ENCODE data around the gene HSPA12B. TPM values are rescaled to one million over a fixed set of nuclear protein-coding genes. Genes with fewer than 3 reads are reported as not detected.

HSPA12B gene
- total RNA-seq, 1 experiment from 2014 or later = 0.21 TPM

DNA sequence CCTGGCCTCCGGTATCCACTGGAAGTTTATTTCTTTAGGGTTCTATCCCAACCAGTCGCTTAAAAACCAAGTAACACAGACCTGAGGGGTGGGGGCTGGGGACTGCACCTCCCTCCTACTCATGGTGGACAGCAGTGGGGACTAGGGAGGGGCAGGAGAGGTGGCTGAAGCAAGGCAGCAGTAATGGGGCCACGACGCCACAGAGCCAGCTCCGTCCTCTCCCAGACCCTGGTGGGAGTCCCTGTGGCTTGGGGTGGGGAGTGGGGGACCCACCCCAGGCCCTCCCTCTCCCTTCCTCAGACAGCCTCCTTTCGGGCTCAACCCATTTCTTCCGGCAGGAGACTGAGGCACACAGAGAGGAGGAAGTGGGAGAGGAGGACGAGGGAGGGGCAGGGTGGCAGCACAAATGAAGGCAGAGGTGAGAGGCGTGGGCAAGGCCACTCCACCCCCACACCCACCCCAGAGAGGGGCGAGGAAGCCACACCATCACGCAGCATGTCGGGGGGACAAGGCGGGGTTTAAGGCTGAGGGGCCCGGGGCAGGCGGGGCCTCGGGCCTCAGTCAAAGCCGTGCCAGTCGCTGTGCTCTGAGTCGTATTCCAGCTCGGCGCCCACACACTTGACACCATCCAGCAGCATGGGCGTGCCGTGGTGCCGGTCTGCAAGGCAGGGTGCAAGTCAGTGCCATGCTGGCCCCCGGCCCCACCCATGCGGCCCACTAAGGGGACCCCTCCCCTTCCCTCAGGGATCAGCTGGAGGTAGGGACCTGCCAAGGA, 21.2 kb downstream of the HSPA12B start:
- DNase-seq (ENCODE audit: low read depth, low spot score) = no peak
- in situ Hi-C loops (cut with HindIII; ENCODE audit: low pct_unique_long_range_greater_than_20kb, low sequenced_read_pairs) = no loop called here

DNA sequence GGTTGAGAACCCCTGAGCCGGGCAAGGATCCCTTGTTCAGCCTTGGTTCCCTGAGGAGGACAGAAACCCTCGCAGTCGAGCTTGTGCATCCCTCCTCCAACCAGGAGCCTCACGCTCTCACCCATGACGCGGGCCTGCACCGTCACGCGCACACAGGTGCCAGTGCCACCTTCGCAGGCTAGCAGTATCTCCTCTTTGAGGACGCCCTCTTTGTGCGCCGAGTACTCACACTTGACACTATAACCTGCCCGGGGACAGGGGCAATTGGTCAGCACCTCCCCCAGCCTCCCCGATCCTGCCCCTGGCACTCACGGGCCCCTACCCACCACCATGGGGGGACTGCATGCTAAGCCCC, 21.8 kb downstream of the HSPA12B start:
- no peak for DNase-seq (ENCODE audit: low read depth, low spot score)
- in situ Hi-C loops (cut with HindIII; ENCODE audit: low pct_unique_long_range_greater_than_20kb, low sequenced_read_pairs) = no loop called here

DNA sequence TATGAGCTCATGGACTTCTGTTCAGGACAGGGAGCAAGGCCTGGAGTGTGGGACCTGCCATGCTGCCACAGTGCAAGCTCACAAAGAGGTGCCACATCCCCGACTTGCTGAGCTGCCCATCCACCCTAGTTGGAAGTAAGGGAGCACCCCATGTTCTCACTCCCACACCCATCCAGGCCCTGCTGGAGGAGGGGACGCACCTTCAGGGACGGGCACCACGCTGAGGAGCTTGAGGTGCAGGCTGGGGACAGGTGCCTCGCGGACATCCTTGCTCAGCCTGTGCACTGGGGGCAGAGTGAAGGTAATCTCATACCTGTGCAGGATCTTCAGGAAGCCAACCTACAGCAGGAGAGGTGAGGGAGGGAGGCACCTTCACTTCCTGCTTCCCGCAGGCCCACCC, 22.8 kb downstream of the HSPA12B start:
- in situ Hi-C loops (cut with HindIII; ENCODE audit: low pct_unique_long_range_greater_than_20kb, low sequenced_read_pairs) = no loop called here
- DNase-seq (ENCODE audit: low read depth, low spot score) = no peak

DNA sequence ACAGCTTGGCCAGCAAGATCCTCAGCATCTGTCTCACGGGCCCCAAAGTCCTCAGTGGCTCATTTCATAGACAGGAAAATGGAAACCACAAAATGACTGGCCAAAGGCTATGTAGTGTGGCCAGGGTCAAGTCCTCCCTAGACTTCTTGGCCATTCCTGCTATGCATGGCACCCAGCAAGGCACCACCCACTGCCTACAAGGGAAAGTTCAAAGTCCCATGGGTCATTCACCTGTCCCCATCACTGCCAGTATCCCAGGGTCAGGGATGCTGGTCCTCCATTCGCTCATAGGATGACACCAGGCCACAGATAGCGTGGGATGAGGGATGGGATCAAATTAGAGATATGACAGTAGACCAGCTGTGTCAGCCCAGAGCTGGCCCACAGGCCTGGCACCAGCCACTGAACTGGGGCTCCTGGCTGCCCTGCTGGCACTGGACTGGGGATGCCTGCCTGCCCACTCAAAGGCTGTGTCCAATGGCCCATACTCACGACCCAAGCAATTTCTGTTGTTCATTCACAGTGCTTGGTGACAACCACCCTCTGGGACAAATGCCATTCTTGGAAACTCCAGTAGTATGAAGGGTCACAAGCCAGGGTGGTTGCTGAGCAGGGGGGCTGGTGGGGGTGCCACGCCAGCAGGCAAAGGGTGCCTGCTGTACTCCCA, 23.5 kb downstream of the HSPA12B start:
- in situ Hi-C loops (cut with HindIII; ENCODE audit: low pct_unique_long_range_greater_than_20kb, low sequenced_read_pairs) = no loop called here
- DNase-seq (ENCODE audit: low read depth, low spot score) = no peak

DNA sequence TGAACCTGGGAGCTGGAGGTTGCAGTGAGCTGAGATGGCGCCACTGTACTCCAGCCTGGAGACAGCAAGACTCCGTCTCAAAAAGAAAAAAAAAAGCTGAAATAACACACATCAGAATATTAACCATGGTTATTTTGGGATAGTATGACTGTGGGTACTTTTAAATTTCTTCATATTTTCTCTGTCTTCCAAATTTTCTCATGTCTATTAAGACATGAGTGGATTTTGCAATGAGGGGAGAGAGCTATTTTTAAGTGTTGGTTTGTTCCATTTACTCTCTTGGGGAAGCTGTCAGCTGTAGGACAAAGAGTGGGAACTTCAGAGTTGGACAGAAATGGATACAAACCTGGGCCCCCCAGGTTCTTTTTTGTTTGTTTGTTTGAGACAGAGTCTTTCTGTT, 24.8 kb downstream of the HSPA12B start:
- no peak for DNase-seq (ENCODE audit: low read depth, low spot score)
- in situ Hi-C loops (cut with HindIII; ENCODE audit: low pct_unique_long_range_greater_than_20kb, low sequenced_read_pairs) = no loop called here

DNA sequence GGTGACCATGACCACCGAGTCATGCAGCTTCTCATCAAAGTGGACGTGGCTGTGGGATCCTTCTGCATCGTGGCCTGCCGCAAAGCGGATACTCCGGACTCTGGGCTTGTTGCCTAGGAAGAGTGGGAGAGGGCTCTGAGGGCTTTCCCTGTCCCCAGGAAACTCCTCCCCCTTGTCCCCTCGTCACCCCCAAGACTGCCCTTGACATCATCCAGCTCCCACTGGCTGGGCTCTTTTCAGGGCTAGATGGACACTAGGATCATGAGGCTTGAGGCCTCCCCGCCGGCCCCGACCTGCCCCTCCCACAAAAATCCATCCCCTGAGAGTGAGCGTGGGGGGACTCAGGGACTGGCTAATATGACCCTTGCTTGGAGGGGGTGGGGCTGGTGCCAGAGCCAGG, 26.1 kb downstream of the HSPA12B start:
- DNase-seq (ENCODE audit: low read depth, low spot score) = no peak
- in situ Hi-C loops (cut with HindIII; ENCODE audit: low pct_unique_long_range_greater_than_20kb, low sequenced_read_pairs) = no loop called here

DNA sequence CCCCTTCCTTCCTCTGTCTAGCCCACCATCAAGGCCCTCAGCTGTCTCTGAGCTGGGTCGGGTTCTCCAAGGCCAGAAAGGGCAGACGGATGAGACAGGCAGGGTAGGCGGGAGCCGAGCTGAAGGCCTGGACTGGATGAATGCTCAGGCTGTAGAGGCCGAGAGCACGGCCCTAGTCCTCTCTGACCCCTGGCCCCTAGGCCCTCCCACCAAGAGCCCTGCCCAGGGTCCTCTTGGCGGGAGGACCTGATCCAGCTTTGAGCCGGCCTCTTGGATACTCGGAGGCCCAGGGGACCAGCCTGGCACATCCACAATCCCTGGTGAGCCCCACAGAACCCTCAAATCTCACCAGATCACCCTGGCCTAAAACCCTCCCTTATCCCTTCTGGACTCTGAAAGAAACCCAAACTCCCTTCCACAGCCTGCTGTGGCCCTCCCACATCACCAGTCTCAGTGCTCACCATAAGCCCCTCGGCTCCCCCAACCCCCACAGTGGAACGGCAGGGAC, 26.9 kb downstream of the HSPA12B start:
- in situ Hi-C loops (cut with HindIII; ENCODE audit: low pct_unique_long_range_greater_than_20kb, low sequenced_read_pairs) = no loop called here
- DNase-seq (ENCODE audit: low read depth, low spot score) = no peak

DNA sequence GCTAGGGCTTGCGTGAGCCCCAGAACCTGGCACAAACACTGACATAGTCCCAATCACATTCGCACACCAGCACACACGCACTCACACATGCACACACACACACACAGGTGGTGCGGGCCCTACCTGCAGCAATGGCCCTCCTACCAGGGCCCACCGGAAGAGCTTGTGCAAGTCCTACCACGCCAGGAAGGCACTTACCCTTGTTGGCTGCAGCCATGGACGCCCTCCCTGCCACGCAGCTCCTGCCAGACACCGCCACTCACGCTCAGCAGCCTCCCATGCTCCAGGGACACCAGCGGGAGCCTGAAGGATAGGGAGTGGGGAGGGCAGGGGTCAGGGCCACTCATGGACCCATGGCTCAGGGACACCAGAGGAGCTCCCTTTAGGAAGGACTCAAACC, 27.4 kb downstream of the HSPA12B start:
- in situ Hi-C loops (cut with HindIII; ENCODE audit: low pct_unique_long_range_greater_than_20kb, low sequenced_read_pairs) = no loop called here

DNA sequence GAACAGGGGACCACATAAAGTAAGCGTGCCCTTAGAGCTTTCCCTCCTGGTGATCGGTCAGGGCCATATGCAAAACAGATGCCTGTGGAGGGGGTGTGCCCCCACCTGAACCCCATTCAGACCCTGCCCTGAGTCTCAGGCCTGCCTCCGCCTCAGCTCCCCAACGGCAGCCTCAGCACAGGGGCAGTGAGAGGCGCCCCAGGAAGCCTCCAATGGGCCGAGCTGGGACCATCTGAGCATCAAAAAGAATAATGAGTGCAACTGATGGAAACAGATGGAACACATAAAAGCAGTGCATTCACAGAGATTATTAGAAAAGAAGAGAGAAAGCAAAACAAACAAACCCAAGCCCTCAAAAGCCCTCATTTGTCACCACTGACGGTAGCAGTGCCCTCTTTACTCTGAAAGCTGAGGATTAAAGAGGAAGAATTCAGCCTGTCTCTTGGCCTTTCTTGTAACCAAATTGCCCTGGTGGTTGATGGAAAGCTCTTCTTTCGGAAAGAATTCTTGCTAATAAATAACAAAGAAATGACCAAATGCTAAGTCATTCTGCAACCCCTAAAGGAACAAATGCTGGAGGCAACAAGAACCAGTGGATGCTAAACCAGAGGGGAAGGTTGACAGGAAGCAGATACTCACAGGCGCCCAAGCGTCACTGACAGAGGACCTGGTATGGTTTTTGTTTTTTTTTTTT, 28.3 kb downstream of the HSPA12B start:
- DNase-seq (ENCODE audit: low read depth, low spot score) = no peak
- in situ Hi-C loops (cut with HindIII; ENCODE audit: low pct_unique_long_range_greater_than_20kb, low sequenced_read_pairs) = no loop called here

More for the DNA sequence above, 27.4 kb downstream of the HSPA12B start:
- no peak for DNase-seq (ENCODE audit: low read depth, low spot score)

DNA sequence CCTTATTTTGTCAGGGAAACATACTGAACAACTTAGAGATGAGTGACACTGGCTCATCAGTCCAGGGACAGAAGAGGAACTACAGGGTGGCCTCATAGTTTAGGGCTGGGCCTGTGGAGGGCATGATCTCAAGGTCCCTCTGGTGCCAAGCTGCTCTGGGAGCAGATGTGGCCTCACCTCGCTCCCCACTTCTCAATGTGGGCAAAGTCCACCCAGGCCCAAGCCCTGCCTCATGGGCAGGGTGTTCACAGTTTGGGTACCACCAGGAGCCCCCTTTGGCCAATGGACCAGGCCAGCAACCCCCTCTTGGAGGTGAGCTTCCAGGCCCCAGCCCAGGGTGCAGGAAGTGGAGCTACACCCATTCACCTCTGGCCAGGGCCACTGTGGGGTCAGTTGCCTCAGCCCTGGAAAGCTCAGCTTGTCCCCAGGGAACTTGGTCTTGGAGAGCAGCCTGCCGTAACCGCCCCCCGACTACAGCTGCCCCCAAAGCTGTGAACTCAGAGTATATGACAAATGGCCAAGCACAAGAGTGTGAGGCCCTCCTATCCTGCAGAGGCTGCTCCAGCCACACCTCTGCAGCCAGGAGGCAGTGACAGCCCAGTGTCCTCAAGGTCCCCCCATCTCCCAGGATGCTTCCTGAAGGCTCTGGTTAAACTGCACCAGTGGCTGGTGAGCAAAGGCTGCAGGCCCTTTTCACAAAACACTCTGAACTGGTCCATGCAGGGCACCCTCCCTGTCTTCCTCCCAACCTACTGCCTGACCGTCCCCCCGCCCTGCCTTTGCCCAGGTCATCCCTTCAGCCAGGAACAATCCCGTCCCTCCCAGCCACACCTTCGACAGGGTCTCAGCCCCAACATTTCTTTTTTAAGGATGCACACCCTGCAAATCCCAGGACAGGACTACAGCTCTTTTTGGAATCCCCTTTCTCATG, 31.5 kb downstream of the HSPA12B start:
- in situ Hi-C loops (cut with HindIII; ENCODE audit: low pct_unique_long_range_greater_than_20kb, low sequenced_read_pairs) = no loop called here
- DNase-seq (ENCODE audit: low read depth, low spot score) = no peak

DNA sequence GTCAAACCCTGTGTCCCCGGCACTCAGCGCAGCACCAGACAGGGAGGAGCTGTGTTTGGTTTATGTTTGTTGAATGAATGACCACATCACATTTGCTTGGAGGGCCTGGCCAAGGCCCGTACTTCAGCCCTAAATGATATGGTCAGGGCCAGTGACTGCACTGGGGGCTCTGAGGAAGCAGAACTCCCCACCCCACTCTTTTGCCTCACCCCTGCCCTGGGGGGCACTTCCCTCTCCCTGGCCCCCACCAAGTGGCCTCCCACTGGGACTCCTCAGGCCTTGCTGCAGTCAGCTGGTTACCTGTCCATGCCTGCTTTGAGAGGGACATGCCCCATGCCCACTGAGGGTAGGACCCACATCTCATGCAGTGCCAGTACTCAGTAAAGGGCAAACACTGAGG, 32.2 kb downstream of the HSPA12B start:
- in situ Hi-C loops (cut with HindIII; ENCODE audit: low pct_unique_long_range_greater_than_20kb, low sequenced_read_pairs) = no loop called here
- DNase-seq (ENCODE audit: low read depth, low spot score) = no peak

DNA sequence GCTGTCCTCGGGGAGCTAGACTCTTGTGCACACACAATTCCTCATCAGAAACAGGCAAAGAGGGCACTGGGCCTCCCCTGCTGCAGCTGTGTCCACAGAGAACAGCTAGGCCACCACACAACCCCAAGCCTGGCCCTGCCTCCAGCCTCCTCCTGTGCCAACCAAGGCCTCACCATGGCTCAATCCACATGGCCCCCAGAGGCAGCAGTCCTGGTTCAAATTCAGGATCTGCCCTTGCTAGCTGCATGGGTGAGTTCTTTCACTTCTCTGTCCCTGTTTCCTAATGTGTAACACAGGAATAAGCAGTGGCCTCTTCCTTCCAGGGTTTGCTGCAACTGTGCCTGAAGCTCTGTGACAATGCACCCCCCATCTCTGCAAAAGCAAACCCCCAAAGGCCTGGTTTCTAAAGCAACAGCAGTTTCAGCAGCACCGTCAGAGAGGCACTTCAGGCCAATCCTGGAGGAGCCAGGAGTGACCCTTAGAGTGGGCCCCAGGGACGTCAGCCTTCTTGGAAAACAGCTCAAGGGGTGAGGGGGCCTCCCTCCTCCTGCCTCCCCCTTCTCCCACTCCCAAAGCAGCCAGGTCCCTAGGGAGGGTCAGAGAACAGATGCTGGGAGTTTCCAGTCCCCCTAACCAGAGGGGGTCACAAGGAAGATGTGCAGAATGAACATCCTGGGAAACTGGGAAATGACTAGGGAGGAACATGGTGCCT, 32.8 kb downstream of the HSPA12B start:
- in situ Hi-C loops (cut with HindIII; ENCODE audit: low pct_unique_long_range_greater_than_20kb, low sequenced_read_pairs) = no loop called here
- no peak for DNase-seq (ENCODE audit: low read depth, low spot score)

DNA sequence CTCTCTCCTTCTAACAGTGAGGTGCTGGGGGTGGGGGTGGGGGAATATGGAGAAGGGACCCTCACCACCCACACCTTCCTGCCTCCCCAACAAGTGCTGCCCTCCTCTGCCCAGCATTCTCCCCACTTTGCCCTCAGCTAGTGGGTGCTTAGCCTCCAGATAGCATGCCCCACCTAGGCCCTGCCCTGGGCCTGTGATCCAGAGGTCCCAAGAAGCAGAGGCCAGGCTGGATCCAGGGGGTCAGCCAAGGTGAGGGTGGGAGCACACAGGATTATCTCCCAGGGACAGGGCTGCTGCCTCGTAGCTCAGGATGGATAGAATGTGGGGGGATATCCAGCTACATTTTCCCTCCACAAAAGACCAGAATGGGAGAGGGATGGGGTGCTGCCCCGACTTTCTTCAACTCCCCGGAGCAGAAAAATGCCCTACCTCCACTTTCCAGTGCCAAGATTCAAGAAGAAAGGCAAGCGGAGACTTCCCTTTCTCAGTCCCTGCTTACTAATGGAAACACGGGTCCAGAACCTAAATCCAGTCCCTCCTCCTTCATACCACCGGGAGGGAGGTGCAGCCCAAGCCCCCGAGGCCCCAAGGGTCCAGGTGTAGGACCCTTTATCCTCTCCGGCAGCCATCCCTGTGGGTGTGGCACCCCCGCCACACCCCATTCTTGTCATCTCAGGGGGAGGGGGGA, 34.1 kb downstream of the HSPA12B start:
- DNase-seq (ENCODE audit: low read depth, low spot score) = no peak
- in situ Hi-C loops (cut with HindIII; ENCODE audit: low pct_unique_long_range_greater_than_20kb, low sequenced_read_pairs) = no loop called here

DNA sequence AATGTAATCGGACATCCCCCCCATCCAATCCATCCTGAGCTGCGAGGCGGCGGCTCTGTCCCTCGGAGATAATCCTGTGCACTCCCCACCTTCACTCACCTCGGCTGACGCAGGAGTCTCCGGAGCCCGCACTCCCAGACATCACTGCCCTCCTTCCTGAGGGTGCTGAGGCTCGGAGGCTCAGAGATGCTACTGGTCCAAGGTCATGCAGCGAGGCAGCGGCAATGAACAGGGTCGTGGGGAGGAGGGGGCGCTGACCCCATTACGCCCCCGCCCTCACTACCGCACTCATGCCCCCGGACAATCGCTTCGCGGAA, 34.6 kb downstream of the HSPA12B start:
- no peak for DNase-seq (ENCODE audit: low read depth, low spot score)
- in situ Hi-C loops (cut with HindIII; ENCODE audit: low pct_unique_long_range_greater_than_20kb, low sequenced_read_pairs) = no loop called here

DNA sequence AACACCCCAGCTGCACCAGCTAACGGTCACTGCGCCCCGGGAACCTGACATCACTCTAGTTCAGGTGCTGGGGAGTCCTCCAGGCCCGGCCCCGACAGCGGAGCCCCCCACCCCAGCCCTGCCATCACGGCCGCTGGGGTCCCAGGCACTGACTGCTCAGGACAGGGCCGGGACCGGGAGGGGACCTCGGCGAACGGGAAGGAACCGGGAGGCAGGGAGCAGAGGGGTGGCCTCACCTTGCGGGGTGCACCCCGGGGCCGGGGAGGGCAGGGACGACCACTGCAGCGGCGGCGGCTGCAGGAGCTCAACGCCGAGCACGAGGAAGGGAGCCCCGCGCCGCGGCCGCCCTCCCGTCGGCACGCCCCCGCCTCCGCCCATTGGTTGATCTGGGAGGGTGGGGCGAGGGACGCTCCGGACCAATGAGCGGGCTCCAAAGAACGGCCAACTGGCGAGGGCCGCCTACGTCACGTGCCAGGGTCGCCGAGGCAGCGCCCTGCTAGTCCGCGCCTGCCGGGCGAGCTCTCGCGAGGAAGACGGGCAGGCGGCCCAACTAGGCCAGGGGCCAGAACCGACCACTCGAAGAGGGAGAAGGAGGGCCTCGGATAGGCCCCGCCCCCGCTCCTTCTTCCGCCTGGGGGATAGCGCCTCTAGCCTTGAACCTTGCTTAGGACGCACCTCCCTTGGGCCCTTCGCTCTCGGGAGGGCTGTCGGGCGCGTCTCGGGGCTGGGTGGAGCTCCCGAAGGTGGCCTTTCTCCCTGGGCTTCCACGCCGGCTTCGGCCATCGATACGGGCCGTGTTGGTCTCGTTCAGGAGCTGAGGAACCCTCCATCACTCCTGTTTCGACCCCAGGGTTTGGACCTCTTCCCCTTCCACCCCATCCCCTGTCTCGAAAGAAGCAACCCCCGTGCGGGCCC, 35.2 kb downstream of the HSPA12B start, which contains the start of gene ADISSP:
Gene ADISSP, minus strand, starts transcription at position 327 of the 915 bp plus-strand sequence. CDS start 7,653 bp downstream, outside the sequence.
- in situ Hi-C loops (cut with HindIII; ENCODE audit: low pct_unique_long_range_greater_than_20kb, low sequenced_read_pairs) = no loop called here

More for the DNA sequence above, 35.2 kb downstream of the HSPA12B start, which contains the start of gene ADISSP:
- DNase-seq (ENCODE audit: low read depth, low spot score) = peak; percentile 98

Measured in SK-MEL-5 (cell line).